ENCODE measurements around the gene MAD1L1.

GRCh38 chr7:1890289-1891235 is 342.2 kb downstream of the MAD1L1 start:
- TF ChIP-seq CTCF (IDR thresholded peaks at IDR 0.05): no peak
- TF ChIP-seq POLR2AphosphoS5 (IDR thresholded peaks at IDR 0.05): no peak
